Measurements from ENCODE around the gene ARHGAP24.

- TF ChIP-seq CTCF (IDR thresholded peaks at IDR 0.05; ENCODE audit: low read depth, low read length, missing input control) (no peak), REST (IDR thresholded peaks at IDR 0.05) (no peak), ZBTB33 (IDR thresholded peaks at IDR 0.05) (no peak)
These were observed 486.9 kb downstream of the ARHGAP24 start for GRCh38 chr4:85961887-85962286.

Measured in liver (tissue), 2 donors.